ENCODE results near the gene LIPC.

The LIPC gene

DNA sequence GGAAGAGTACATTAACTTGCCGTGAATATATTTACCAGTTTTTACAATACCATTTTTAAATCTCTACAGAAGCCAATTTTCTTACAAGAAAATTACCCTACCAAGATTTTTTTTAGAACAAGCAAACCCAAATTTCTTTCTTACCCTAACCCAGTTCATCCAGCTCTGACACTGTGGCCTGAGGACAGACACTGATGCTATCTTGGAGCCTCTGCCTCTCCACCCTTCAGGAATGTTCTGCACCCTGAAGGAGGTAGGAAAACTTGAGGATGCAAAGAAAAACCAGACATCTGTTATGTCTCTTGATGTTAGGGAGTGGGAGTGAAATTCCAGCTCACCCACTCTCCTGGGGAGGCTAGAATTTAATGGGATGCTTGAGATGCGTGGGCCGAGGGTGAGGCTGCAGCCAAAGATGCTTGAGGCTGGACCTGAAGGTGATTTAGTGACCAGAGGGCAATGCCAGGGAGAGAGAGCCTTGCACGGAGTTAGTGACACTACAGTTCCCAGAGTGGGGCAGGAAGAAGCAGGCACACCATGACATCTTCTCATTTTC lies 69.9 kb downstream of the LIPC start:
- Histone ChIP-seq H3K27me3 (replicated peaks; ENCODE audit: control insufficient read depth, insufficient read depth, low read length, poor library complexity, severe bottlenecking) (no peaks in the 10 kb centered on the region), H3K27ac (ENCODE audit: insufficient read depth, low read length, poor library complexity, severe bottlenecking) (no peak overlapping the region), H3K36me3 (ENCODE audit: control insufficient read depth, insufficient read depth, low read length) (no peaks in the 10 kb centered on the region), H3K4me3 (ENCODE audit: insufficient read depth, low read depth, low read length, poor library complexity, severe bottlenecking) (no peak overlapping the region), H3K9me3 (ENCODE audit: control insufficient read depth, low read length) (no peaks in the 10 kb centered on the region), H3K4me1 (ENCODE audit: control insufficient read depth, insufficient read depth, low read length, poor library complexity, severe bottlenecking) (peaks cover 10% of the 10 kb centered on the region)
- DNase-seq, result no peak

DNA sequence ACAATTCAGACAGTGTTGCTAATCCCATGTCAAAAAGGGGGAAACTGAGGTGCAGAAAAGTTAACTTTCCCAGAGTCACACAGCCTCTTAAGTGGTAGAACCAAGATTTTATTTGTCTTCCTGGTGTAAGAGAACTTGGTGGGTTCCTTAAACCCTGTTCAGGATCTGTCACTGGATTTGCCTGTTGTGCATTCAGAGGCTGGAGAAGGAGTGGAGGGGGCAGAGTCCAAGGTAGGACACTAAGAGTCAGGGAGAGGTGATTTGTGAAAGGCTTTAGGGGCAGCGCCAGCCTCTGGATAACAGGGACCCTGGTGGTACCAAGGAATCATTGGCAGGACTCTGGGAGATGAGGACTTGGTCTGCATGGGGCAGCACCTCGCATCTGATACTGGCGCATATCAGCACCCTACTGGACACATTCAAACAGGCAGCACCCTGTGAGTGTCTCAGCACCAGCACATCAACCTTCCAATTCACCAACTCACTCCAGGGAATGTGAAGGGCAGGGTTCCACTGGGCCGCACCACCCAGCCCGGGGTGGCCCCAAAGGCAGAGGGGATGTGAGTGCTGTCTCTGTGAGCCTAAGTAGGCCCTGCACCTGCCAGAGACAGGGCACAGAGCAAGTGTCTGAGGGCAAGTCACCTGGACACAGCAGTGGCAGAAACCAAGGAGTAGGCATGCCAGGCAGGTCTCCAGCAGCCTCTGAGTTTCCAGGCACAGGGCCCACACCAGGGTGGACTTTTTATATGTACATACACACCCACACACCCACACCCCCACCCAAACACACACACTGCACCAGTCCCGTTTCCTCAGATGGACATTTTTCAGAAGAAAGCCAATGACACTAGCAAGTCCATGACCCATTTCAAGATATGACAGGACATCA lies 71.6 kb downstream of the LIPC start:
- Histone ChIP-seq H3K27me3 (replicated peaks; ENCODE audit: control insufficient read depth, insufficient read depth, low read length, poor library complexity, severe bottlenecking) (no peaks in the 10 kb centered on the region), H3K4me1 (ENCODE audit: control insufficient read depth, insufficient read depth, low read length, poor library complexity, severe bottlenecking) (peaks cover 10% of the 10 kb centered on the region), H3K4me3 (ENCODE audit: insufficient read depth, low read depth, low read length, poor library complexity, severe bottlenecking) (no peak overlapping the region), H3K27ac (ENCODE audit: insufficient read depth, low read length, poor library complexity, severe bottlenecking) (no peak overlapping the region), H3K9me3 (ENCODE audit: control insufficient read depth, low read length) (no peaks in the 10 kb centered on the region), H3K36me3 (ENCODE audit: control insufficient read depth, insufficient read depth, low read length) (no peaks in the 10 kb centered on the region)
- no peak for DNase-seq

DNA sequence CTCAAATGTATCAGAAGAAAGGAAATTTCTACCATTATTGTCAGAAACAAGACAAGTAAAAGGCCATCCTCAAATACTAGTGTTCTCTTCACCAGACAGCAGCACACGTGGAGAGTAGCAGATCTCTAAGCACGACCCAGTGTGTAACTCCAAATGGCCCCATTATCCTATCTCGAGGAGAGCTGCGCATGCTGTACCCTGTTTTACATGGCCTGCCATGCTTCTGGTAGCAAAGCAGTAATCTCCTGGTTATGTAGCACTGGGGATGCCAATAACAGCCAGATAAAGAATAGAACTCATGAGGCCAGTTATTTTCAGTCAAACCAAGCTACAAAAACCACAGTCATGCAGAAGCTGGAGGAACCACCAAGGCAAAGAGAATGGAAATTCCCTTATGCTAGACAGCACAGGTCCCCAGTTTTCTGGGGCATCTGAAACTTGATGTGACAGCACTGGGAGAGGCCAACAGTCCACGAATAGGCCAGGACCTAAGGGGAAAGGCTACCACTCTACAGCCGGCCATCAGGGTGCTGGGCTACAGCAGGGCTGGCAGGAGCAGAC lies 73.0 kb downstream of the LIPC start:
- no peak overlapping the region for H3K4me3 ChIP-seq (ENCODE audit: insufficient read depth, low read depth, low read length, poor library complexity, severe bottlenecking)
- H3K36me3 ChIP-seq (ENCODE audit: control insufficient read depth, insufficient read depth, low read length), result no peaks in the 10 kb centered on the region
- peaks cover 10% of the 10 kb centered on the region for H3K4me1 ChIP-seq (ENCODE audit: control insufficient read depth, insufficient read depth, low read length, poor library complexity, severe bottlenecking)
- H3K27ac ChIP-seq (ENCODE audit: insufficient read depth, low read length, poor library complexity, severe bottlenecking), result no peak overlapping the region
- DNase-seq, result no peak
- no peaks in the 10 kb centered on the region for H3K9me3 ChIP-seq (ENCODE audit: control insufficient read depth, low read length)
- H3K27me3 ChIP-seq (replicated peaks; ENCODE audit: control insufficient read depth, insufficient read depth, low read length, poor library complexity, severe bottlenecking), result no peaks in the 10 kb centered on the region

DNA sequence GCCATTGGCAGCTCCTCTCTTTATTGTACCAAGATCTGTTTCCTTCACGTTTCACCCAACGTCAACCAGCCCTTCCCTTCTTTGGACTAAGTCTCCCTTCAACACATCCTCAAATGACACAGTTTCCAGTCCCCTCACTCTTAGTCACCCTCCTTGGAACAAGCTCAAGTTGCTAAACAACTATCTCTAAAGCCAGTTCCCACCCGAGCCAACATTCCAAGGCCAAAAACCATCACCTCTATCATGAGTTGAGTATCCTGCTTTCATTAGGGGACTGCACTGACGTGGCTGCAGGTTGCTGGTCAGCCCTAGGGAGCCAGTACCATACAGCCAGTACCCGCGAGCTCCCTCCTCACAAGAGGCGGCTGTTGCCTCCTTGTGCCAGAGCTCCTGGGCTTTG lies 73.8 kb downstream of the LIPC start:
- H3K27ac ChIP-seq (ENCODE audit: insufficient read depth, low read length, poor library complexity, severe bottlenecking), result no peak overlapping the region
- H3K4me3 ChIP-seq (ENCODE audit: insufficient read depth, low read depth, low read length, poor library complexity, severe bottlenecking), result no peak overlapping the region
- no peak for DNase-seq
- no peaks in the 10 kb centered on the region for H3K27me3 ChIP-seq (replicated peaks; ENCODE audit: control insufficient read depth, insufficient read depth, low read length, poor library complexity, severe bottlenecking)
- H3K9me3 ChIP-seq (ENCODE audit: control insufficient read depth, low read length), result no peaks in the 10 kb centered on the region
- H3K36me3 ChIP-seq (ENCODE audit: control insufficient read depth, insufficient read depth, low read length), result no peaks in the 10 kb centered on the region
- peaks cover 10% of the 10 kb centered on the region for H3K4me1 ChIP-seq (ENCODE audit: control insufficient read depth, insufficient read depth, low read length, poor library complexity, severe bottlenecking)

DNA sequence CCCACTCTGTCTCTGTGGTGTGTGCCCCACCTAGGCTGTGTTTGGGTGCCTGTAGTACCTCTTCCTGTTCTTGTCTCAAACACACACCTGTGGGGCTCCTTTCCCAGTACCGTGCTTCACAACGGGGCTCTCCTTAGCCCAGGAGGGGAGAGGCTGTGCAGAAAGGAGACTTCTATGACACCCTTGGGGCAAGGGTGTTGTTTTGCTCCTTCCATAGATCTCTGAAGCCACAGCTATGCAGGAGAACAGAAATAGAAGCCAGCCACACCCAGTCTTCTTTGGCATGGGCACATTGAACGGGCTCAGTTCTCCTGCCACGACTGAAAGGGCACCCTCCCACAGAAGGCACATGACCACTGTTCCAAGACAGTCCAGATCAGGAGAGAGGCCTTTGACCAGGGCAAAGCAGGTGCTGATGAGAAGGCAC lies 74.3 kb downstream of the LIPC start:
- Histone ChIP-seq H3K4me1 (ENCODE audit: control insufficient read depth, insufficient read depth, low read length, poor library complexity, severe bottlenecking) (peaks cover 10% of the 10 kb centered on the region), H3K27ac (ENCODE audit: insufficient read depth, low read length, poor library complexity, severe bottlenecking) (no peak overlapping the region), H3K27me3 (replicated peaks; ENCODE audit: control insufficient read depth, insufficient read depth, low read length, poor library complexity, severe bottlenecking) (no peaks in the 10 kb centered on the region), H3K4me3 (ENCODE audit: insufficient read depth, low read depth, low read length, poor library complexity, severe bottlenecking) (no peak overlapping the region), H3K36me3 (ENCODE audit: control insufficient read depth, insufficient read depth, low read length) (no peaks in the 10 kb centered on the region), H3K9me3 (ENCODE audit: control insufficient read depth, low read length) (no peaks in the 10 kb centered on the region)
- no peak for DNase-seq

DNA sequence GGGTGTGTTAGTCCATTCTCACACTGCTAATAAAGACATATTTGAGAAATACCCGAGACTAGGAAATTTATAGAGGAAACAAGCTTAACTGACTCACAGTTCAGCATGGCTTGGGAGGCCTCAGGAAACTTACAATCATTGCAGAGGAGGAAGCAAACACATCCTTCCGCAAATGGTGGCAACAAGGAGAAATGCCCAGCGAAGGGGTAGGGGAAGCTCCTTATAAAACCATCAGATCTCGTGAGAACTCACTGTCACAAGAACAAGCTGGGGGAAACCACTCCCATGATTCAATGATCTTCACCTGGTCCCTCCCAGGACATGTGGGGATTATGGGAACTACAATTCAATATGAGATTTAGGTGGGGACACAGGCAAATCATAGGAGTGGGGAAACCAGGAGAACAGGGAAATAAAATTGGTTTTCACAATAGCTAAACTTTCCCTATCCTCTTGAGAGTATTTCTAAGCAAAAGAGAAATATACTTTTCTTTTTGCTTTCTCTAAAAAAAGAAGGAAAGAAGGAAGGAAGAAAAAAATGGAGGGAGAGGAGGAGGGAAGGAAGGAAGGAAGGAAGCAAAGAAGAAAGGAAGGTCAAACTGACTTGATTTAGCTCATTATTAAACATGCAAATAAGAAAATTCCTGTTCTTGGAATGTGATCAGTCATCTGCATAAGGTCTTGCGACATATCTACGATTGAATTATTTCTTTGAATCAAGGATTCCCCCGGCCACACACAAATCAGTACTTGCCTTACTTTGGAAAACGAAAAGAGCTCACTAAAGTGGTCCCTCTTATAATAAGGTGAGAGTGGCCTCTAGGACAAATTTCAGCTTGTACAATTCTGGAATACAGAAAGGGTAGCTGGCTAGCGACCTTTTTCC lies 75.2 kb downstream of the LIPC start:
- DNase-seq, result no peak

DNA sequence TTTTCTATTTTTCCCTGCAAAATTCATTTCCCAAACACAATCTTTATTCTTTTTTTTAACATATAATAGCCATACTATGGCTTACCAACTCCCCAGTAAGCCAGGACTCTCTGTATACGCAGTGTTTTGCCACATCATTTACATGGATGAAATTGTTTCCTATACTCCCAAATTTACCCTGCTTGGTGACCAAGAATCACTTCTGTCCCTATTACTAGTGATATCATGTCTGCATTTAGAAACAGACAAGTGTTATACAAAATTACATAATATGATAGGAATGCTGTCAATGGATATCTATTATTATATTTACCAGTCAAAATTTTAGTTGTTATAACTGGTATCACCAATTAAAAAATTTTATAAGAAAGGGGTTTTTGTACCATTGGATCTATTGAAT lies 77.8 kb downstream of the LIPC start:
- Histone ChIP-seq H3K27me3 (replicated peaks; ENCODE audit: control insufficient read depth, insufficient read depth, low read length, poor library complexity, severe bottlenecking) (no peaks in the 10 kb centered on the region), H3K4me1 (ENCODE audit: control insufficient read depth, insufficient read depth, low read length, poor library complexity, severe bottlenecking) (peaks cover 10% of the 10 kb centered on the region), H3K36me3 (ENCODE audit: control insufficient read depth, insufficient read depth, low read length) (no peaks in the 10 kb centered on the region), H3K27ac (ENCODE audit: insufficient read depth, low read length, poor library complexity, severe bottlenecking) (no peak overlapping the region), H3K4me3 (ENCODE audit: insufficient read depth, low read depth, low read length, poor library complexity, severe bottlenecking) (no peak overlapping the region), H3K9me3 (ENCODE audit: control insufficient read depth, low read length) (no peaks in the 10 kb centered on the region)
- no peak for DNase-seq

More for the DNA sequence above, 75.2 kb downstream of the LIPC start:
- H3K4me3 ChIP-seq (ENCODE audit: insufficient read depth, low read depth, low read length, poor library complexity, severe bottlenecking), result no peak overlapping the region
- no peaks in the 10 kb centered on the region for H3K36me3 ChIP-seq (ENCODE audit: control insufficient read depth, insufficient read depth, low read length)
- H3K9me3 ChIP-seq (ENCODE audit: control insufficient read depth, low read length), result no peaks in the 10 kb centered on the region
- H3K27ac ChIP-seq (ENCODE audit: insufficient read depth, low read length, poor library complexity, severe bottlenecking), result no peak overlapping the region
- H3K27me3 ChIP-seq (replicated peaks; ENCODE audit: control insufficient read depth, insufficient read depth, low read length, poor library complexity, severe bottlenecking), result no peaks in the 10 kb centered on the region
- H3K4me1 ChIP-seq (ENCODE audit: control insufficient read depth, insufficient read depth, low read length, poor library complexity, severe bottlenecking), result peaks cover 10% of the 10 kb centered on the region

DNA sequence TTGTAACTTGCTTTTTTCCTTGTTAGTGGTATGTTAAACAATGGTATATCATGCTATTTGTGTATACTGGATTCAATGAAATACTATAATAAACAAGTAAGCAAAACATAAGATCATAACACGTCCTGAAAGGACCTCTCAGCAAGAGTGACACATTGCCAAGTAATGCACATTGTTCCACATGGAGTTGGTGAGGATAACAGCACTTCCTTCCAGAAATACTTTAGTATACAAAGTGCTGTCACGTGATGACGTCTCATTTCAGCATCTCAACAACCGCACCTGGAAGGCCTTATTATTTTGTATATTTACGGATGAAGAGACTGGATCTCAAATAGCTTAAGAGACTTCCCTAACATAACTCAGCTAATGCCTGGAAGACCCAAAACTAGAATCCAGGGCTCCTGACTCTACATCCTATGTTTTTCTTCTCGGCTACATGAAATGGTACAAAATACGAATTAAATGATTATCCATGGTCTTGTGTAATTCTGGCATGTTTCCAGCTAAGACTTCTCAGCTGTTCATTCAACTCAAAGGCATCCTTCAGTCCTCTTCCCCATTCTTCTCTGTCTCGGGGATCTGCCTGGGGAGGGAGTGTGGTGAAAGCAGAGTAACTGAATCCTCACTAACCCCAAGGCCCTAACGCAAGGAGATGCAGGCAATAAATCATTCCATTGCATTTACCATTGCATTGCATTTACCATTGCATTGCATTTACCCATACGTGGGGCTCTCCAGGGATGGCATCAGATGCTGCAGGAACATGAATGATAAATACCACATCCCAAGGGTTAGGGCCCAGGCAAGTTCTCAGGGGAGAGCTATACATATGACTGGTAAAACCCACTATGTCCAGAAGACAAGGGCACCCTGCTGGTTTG lies 79.2 kb downstream of the LIPC start:
- no peaks in the 10 kb centered on the region for H3K27me3 ChIP-seq (replicated peaks; ENCODE audit: control insufficient read depth, insufficient read depth, low read length, poor library complexity, severe bottlenecking)
- H3K36me3 ChIP-seq (ENCODE audit: control insufficient read depth, insufficient read depth, low read length), result no peaks in the 10 kb centered on the region
- DNase-seq, result no peak
- no peaks in the 10 kb centered on the region for H3K9me3 ChIP-seq (ENCODE audit: control insufficient read depth, low read length)
- no peak overlapping the region for H3K4me3 ChIP-seq (ENCODE audit: insufficient read depth, low read depth, low read length, poor library complexity, severe bottlenecking)
- H3K27ac ChIP-seq (ENCODE audit: insufficient read depth, low read length, poor library complexity, severe bottlenecking), result no peak overlapping the region
- peaks cover 6% of the 10 kb centered on the region for H3K4me1 ChIP-seq (ENCODE audit: control insufficient read depth, insufficient read depth, low read length, poor library complexity, severe bottlenecking)

DNA sequence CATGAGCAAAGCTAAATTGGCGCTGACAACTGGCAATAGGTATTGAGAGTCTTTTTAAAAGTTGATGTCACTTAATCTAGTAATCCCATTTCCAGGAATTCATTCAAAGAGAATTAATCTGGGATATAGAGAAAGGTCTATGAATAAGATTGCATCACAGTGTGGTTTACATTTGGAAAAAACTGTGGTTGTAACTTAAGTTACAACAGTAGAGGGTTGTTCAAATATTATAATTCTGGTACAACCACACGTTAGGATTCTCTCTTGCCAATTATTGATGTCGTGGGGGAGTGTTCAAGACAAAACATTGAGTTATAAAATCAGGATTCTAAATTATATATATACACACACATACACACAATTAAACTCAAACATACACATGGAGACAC lies 79.8 kb downstream of the LIPC start:
- Histone ChIP-seq H3K4me3 (ENCODE audit: insufficient read depth, low read depth, low read length, poor library complexity, severe bottlenecking) (no peak overlapping the region), H3K36me3 (ENCODE audit: control insufficient read depth, insufficient read depth, low read length) (no peaks in the 10 kb centered on the region), H3K27ac (ENCODE audit: insufficient read depth, low read length, poor library complexity, severe bottlenecking) (no peak overlapping the region), H3K27me3 (replicated peaks; ENCODE audit: control insufficient read depth, insufficient read depth, low read length, poor library complexity, severe bottlenecking) (no peaks in the 10 kb centered on the region), H3K9me3 (ENCODE audit: control insufficient read depth, low read length) (no peaks in the 10 kb centered on the region), H3K4me1 (ENCODE audit: control insufficient read depth, insufficient read depth, low read length, poor library complexity, severe bottlenecking) (no peaks in the 10 kb centered on the region)
- DNase-seq, result no peak

All from effector memory CD4-positive, alpha-beta T cell (primary cell).